ENCODE data around the gene ARMH4.

The ARMH4 gene

GRCh38 chr14:58089612-58090011 is 62.4 kb downstream of the ARMH4 start:
- no peak overlapping the region for H3K4me3 ChIP-seq (ENCODE audit: low read depth, low read length)
- TF ChIP-seq CTCF (IDR thresholded peaks at IDR 0.05; ENCODE audit: insufficient read depth, low read depth, low read length, missing control alignments), result no peak
- no peak for DNase-seq (ENCODE audit: low read depth)

- DNase-seq (ENCODE audit: low read depth), result no peak
- no peak for TF ChIP-seq CTCF (IDR thresholded peaks at IDR 0.05; ENCODE audit: insufficient read depth, low read depth, low read length, missing control alignments)
- H3K4me3 ChIP-seq (ENCODE audit: low read depth, low read length), result no peak overlapping the region
Measured at GRCh38 chr14:58088961-58089360, 63.1 kb downstream of the ARMH4 start.

GRCh38 chr14:58085877-58086276 is 66.1 kb downstream of the ARMH4 start:
- no peak overlapping the region for H3K4me3 ChIP-seq (ENCODE audit: low read depth, low read length)
- TF ChIP-seq CTCF (IDR thresholded peaks at IDR 0.05; ENCODE audit: insufficient read depth, low read depth, low read length, missing control alignments), result no peak
- no peak for DNase-seq (ENCODE audit: low read depth)

GRCh38 chr14:58082491-58083098 is 69.4 kb downstream of the ARMH4 start:
- DNase-seq (ENCODE audit: low read depth), result no peak
- no peak overlapping the region for H3K4me3 ChIP-seq (ENCODE audit: low read depth, low read length)
- TF ChIP-seq CTCF (IDR thresholded peaks at IDR 0.05; ENCODE audit: insufficient read depth, low read depth, low read length, missing control alignments), result no peak

- DNase-seq (ENCODE audit: low read depth), result no peak
Measured at GRCh38 chr14:58082011-58082410, 70.0 kb downstream of the ARMH4 start.

GRCh38 chr14:58078471-58078870 is 73.5 kb downstream of the ARMH4 start:
- no peak overlapping the region for H3K4me3 ChIP-seq (ENCODE audit: low read depth, low read length)
- no peak for DNase-seq (ENCODE audit: low read depth)
- TF ChIP-seq CTCF (IDR thresholded peaks at IDR 0.05; ENCODE audit: insufficient read depth, low read depth, low read length, missing control alignments), result no peak

More at GRCh38 chr14:58082011-58082410, 70.0 kb downstream of the ARMH4 start:
- no peak overlapping the region for H3K4me3 ChIP-seq (ENCODE audit: low read depth, low read length)
- TF ChIP-seq CTCF (IDR thresholded peaks at IDR 0.05; ENCODE audit: insufficient read depth, low read depth, low read length, missing control alignments), result no peak

- DNase-seq (ENCODE audit: low read depth), result no peak
- no peak overlapping the region for H3K4me3 ChIP-seq (ENCODE audit: low read depth, low read length)
- no peak for TF ChIP-seq CTCF (IDR thresholded peaks at IDR 0.05; ENCODE audit: insufficient read depth, low read depth, low read length, missing control alignments)
Measured at GRCh38 chr14:58078068-58078467, 73.9 kb downstream of the ARMH4 start.
